Lung microvascular endothelial cell (primary cell): ENCODE results near the gene LCAT. TPM values are rescaled to one million over a fixed set of nuclear protein-coding genes. Genes with fewer than 3 reads are reported as not detected.
"Not testable (repeated sequence)": the region's sequence is repeated elsewhere in the genome, so short reads cannot be mapped to it uniquely, and the experiment has no call there.

Experiments
- DNase-seq, 2 donors: peaks; one replicate each; pipeline versions ENCODE4 v3.0.0 to v3.0.0-alpha.2; 2010; ENCODE audit warnings: low read depth in 2 of 2
- total RNA-seq: library from RNA; depleted of rRNA; stranded (reverse); fragments of >200 nt; gene quantifications from 2 replicates; pipeline ENCODE4 v1.2.1, GENCODE V29; 2014

LCAT gene
- total RNA-seq, 1 donor from 2014 or later: 5.4 TPM

DNA sequence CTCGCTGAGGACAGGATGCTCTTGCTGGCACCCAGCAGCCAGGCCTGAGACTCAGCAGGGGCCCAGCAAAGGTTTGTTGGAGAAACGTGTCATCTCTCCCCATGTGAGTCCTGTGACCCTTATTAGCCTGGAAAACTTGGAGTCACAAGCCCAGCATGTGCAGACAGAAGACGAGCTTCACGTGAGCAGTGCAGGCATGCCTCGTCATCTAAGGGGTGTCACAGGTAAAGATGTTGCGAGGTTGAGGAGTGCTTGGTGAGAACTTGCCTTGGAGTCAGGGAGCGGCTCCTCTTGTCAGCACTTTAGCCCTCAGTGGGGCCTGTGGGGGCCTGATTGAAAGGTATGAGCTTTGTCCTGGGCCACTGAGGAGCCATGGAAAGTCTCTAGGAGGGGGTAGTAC lies 10.1 kb downstream of the LCAT start:
- DNase-seq: no peak

DNA sequence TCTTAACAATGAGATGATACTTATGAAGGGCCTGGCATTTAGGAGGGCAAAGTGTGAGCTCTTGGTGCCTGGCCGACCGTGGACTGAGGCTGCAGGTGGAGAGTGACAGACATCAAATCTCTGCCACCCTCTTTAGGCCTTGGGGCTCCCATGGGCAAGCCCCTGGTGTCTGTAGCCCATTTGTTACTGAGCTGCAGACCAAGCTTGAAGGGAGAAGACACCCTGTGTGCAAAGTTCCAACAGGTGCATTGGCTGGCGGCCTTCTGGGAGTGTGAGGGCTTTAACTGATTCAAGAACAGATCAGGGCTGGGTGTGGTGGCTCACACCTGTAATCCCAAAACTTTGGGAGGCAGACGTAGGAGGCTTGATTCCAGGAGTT lies 11.5 kb downstream of the LCAT start:
- no peak for DNase-seq

DNA sequence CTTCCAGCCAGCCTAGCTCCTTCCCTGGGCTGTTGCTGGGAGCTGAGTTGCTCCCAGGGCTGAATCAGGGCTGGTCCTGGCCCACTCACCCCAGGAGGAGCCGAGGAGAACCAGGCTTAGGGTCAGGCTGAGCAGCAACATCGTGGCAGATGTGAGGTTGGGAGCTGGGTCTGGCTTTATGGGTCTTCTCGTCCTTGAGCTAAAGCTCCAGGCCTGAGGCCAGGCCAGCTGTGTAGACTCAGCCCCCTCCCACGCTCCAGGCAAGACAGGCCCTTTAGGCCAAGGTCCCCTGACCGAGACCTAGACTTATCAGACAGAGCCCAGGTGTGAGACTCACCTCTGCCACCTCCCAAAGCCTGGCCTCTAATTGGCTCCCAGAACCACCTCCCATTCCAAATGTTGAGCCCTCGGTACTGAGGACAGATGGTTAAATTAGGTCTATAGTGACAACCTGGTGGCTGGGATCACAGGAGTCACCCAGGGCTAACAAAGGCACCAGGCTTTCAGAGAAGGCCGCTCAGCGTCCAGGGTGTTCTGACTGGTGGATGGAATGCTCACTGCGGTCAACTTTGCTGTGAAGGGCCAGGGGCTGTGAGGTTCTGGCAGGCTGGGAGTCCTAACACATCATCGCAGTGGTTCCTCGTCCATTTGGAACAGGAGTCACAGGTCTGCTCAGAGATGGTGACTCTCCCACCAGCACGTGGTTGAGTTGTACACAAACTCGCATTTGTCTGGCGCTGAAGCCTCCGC lies 12.0 kb downstream of the LCAT start, which contains the start of gene CTRL:
CTRL (minus strand) TSS at position 151 of the 750 bp plus-strand sequence; CDS start at position 141, 10 bp downstream.
- no peak for DNase-seq

DNA sequence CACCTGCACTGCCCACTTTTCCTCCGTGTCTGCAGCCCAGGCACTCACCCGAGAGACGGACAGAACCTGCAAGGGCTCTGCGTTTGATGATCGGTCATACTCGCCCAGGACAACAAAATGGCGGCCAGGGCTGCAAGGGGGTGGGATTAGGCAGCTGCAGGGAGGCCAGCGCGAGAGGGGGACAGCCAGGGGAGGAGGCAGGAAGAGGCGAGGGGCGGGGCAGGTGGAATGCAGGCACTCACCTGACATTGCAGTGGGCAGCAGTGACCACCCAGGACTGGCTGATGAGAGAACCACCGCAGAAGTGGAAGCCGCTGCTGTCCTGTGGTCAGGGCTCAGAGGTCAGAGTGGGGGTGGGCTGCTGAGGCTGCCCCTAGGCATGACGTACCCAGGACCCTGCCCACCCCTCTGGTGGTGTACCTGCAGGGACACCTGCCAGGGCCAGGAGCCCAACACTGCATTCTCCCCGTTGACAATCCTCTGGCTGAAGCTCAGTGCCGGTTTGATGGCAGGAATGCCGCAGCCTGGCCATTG lies 13.2 kb downstream of the LCAT start:
- DNase-seq: no peak

DNA sequence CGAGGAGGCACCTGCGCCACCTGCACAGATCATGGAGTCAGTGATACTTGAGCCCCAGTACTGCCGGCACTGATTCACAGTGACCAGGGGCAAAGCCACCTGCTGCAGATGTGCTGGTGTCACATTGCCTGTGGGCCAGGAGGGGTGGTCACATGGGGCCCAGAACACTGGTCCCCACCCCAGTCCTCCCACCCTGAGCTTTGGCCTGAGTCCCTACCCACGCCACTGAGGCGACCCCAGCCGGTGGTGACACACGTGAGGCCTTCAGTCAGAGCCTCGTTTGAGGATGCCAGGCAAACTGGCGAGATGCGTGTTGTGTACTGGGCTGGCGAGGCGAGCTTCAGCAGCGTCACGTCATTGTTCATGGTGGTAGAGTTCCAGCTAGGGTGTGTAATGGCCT lies 13.7 kb downstream of the LCAT start:
- no peak for DNase-seq

DNA sequence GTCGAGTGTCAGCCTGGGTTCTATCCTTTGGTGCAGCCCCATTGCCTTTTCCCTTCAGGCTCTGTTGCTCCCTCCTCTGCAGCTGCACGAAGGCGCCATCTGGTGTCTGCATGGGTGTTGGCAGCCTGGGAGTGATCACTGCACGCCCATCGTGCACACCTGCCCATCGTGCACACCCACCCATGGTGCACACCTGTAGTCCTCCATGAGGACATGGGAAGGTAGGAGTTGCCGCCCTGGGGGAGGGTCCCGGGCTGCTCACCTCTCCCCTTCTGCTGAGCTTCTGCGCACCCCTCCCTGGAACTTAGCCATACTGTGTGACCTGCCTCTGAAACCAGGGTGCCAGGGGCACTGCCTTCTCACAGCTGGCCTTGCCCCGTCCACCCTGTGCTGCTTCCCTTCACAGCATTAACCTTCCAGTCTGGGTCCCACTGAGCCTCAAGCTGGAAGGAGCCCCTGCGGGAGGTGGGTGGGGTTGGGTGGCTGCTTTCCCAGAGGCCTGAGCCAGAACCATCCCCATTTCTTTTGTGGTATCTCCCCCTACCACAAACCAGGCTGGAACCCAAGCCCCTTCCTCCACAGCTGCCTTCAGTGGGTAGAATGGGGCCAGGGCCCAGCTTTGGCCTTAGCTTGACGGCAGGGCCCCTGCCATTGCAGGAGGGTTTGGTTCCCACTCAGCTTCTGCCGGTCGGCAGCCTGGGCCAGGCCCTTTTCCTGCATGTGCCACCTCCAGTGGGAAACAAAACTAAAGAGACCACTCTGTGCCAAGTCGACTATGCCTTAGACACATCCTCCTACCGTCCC lies 15.2 kb downstream of the LCAT start:
- peak; percentile 65 to 81 for DNase-seq

DNA sequence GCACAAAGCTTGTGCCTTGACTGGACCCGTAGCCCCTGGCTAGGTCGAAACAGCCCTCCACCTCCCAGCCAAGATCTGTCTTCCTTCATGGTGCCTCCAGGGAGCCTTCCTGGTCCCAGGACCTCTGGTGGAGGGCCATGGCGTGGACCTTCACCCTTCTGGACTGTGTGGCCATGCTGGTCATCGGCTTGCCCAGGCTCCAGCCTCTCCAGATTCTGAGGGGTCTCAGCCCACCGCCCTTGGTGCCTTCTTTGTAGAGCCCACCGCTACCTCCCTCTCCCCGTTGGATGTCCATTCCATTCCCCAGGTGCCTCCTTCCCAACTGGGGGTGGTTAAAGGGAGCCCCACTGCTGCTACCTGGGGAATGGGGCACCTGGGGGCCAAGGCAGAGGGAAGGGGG lies 15.8 kb downstream of the LCAT start:
- no peak for DNase-seq

DNA sequence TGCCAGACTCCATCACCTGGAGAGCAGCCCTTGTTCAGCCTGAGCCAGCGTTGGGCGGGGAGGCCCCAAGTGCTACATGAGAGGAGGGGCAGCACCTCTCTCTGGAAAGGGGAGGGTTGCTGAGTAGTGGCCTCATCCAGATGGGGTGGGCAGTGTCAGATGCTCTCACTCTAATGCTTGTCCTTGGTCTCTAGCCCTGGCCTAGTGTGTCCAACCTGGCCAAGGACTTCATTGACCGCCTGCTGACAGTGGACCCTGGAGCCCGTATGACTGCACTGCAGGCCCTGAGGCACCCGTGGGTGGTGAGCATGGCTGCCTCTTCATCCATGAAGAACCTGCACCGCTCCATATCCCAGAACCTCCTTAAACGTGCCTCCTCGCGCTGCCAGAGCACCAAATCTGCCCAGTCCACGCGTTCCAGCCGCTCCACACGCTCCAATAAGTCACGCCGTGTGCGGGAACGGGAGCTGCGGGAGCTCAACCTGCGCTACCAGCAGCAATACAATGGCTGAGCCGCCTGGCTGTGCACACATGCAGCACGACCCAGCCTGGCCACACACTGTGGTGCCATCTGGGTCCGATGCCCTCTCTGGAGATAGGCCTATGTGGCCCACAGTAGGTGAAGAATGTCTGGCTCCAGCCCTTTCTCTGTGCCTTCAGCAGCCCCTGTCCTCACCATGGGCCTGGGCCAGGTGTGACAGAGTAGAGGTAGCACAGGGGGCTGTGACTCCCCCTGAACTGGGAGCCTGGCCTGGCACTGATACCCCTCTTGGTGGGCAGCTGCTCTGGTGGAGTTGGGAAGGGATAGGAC lies 16.6 kb downstream of the LCAT start:
- no peak for DNase-seq

DNA sequence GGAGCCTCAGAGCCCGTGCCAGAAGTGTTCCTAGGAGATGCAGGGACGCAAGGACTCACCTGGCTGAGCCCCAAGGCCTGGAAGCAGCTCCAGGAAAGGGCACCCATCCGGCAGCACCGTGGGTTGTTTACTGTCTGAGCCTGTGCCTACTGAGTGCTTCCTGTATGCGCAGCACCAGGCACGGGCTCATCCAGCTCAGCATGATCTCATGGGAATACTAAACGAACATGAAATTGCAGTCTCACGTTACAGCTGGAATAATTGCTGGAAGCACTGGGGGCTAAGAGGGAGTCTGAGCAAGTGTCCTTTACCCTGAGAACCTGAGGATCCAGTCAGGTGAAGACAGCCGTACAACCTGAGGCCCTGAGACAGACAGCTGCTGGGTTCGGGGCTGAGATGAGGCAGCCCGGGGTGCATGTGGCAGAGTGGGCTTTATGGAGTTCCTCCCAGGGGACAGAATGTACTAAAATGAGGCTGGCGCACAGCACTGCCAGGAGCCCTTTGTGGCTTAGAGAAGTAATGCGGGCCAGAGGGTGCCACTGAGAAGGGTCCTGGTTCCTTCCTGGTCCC lies 17.7 kb downstream of the LCAT start:
- DNase-seq: peak; percentile 82 to 87

DNA sequence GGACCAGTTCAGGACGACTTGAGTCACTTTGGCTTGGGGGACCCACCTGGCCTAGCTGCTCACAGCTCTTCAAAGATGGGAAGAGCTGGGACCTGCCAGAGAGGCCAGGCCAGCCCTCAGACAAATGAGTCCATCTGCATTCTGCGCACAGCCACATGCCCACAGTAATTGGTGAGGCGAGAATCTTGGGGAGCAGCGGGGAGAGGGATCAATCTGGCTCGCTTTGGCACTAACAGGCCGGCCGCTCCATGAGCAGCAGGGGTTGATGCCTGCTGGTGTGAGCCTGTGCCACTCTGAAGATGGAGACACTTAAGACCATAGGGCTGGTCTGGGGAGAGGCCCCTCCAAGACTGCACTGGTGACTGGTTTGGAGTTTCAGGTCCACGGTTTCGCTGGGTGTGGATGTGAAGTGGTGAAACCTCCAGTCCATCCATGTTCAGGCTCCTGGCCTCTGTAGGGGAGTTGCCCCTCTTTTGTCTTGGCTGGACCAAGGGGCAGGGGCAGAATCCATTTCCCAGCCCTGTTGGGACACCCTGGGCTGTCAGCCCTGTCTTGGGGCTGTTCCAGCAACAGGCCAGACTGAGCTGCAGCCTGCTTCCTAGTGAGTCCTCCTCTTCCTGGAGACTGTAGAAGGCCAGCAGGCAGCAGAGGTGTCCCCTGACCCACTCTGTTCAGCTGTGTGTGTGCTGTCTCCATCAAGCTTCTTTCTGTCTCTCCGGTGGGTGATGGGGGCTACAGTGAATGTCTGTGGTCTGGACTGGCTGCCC lies 19.6 kb downstream of the LCAT start:
- DNase-seq: peak in 1 of 2 donors; percentile 33

DNA sequence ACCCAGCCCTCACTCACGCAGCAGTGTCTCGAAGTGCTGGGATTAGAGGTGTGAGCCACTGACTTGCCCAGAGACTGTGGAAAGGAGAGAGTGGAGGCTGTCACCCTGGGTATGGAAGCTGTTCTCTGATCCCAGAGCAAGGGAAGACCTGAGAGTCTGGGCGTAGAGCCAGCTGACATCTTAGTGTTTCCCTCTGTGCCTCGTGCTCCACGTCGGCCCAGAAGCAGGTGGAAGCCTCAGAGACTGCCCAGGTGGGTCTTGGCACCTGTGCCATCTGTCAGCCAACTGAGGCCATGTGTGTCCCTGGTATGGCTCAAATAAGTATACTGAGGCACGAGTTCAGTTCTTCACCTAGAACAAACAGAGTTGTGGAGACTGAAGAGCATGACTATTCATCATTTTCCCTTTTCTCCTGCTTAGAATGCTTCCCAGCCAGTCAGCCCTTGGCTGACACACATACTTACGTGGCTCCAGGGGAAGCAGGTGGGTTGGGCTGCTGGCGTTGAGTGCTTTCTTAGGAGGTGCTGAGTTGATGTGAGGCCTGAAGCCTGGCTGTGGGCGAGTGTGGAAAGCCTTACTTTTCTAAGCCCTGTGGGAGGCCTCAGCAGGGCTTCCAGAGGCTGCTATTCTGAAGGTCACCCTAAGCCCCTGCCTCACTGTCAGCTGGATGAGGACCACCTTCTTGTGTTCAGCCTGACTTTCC lies 20.4 kb downstream of the LCAT start:
- peak in 1 of 2 donors; percentile 39 for DNase-seq

DNA sequence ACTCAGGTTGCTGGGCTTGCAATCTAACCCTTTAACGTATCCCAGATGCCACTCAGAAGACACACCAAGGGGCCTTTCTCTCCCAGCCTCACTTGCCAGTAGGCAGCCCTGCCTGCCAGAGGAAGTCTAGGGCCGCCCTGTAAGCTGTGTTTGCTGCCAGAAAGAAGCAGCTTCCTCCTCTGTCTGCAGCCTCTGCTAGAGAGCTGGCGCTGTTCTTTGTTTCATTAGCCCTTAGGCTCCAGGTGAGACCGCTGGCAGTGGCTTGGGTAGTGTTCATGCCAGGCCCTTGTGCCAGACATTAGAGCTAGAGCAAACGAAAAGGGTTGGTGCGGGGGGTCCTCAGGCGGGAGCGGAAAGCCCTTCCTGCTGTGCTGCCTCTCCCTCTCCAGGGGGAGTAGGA lies 21.2 kb downstream of the LCAT start:
- DNase-seq: peak in 1 of 2 donors; percentile 49

DNA sequence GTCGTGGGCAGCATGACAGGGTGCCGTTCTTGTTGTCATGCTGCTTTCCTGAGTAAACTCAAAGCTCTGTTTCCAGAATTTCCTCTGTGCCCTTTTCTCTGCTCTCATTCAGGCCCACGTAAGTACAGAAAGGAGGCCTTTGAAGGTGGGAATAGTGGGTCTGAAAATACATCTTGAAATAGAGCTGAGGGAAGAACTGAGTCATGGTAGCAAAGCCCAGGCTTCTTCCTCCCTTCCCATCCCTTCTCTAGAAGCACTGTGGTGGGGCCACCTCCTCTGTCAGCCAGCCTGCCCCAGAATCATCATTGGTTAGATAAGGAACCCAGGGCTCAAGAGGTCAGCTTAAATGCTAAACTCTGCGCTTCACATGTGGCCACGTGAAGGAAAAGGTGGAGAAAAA lies 21.7 kb downstream of the LCAT start:
- peak in 1 of 2 donors; percentile 43 for DNase-seq

DNA sequence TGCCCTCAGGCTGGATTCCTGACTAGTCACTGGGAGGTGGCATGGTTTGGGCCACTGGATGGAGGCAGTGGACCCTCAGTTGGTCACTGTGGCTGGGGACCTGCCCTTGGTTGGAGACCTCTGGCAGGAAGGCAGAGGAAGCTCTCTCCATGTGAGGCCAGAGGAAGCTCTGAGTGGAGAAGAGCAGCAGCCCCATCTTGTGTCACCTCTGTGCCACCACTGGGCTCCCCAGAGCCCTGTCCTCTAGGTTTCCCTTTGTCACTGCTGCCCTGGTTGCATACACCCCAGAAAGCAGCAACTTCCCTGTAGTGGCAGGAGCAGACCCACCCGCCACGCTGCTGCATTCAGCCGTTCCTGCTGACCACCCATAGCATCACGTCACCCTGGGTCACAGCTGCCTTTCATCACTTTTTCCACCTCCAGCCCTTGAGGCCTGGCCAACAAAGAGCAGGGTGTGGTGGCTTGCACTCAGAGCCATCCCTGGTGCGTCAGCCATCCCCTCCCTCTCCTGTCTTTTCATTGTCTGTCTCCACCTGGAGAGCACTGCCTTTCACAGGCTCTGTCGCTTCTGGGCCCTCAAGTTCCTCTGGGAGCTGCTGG lies 24.2 kb downstream of the LCAT start:
- DNase-seq: no peak

DNA sequence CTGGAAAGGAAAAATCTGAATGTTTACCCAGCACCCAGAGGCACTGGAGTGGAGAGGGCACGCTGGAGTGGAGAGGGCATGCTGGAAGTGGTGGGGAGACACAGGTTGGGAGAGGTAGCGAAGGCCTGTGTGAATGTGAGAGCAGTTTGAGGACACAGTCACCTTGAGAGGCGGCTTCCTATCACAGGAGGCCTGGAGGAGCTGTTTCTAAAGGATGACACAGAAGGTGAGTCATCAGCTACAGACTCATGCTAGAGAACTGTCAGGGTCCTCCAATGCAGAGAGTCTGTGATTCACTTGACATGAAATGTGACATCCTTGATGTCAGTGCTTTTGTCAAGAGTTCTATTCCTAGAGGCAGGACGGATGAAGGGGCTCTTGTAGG lies 26.1 kb downstream of the LCAT start:
- DNase-seq: peak in 1 of 2 donors; percentile 77

DNA sequence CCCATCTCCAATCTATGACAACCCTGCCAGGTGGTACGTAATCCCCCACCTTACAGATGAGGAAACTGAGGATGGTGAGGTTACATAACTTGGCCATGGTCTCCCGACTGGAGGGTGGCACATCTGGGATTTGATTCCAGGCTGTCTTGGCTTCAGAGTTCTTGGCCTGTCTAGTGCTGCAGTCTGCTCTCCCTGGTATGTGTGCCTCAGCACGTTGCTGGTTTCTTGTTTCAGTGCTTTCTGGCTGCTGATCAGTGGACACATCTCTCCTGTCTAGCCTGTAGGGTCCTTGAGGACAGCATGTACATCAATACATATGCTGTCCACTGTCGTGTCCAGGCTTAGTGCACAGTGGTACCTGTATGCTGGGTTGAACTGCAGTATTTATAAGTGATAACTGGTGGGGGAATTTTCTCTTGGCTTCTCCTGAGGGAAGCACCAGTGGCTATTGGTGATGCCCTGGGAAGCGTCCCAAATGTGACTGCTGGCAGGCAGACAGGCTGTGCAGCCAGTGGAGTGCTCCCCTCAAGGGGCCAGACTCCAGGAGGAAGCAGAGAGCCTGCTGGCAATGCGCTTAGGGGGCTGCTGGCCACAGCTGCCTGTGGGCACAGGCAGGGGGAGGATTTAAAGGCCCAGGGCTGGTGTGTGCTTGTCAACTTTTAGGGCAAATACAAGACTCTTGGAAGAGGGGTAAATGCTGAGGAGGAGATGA lies 26.6 kb downstream of the LCAT start:
- no peak for DNase-seq

DNA sequence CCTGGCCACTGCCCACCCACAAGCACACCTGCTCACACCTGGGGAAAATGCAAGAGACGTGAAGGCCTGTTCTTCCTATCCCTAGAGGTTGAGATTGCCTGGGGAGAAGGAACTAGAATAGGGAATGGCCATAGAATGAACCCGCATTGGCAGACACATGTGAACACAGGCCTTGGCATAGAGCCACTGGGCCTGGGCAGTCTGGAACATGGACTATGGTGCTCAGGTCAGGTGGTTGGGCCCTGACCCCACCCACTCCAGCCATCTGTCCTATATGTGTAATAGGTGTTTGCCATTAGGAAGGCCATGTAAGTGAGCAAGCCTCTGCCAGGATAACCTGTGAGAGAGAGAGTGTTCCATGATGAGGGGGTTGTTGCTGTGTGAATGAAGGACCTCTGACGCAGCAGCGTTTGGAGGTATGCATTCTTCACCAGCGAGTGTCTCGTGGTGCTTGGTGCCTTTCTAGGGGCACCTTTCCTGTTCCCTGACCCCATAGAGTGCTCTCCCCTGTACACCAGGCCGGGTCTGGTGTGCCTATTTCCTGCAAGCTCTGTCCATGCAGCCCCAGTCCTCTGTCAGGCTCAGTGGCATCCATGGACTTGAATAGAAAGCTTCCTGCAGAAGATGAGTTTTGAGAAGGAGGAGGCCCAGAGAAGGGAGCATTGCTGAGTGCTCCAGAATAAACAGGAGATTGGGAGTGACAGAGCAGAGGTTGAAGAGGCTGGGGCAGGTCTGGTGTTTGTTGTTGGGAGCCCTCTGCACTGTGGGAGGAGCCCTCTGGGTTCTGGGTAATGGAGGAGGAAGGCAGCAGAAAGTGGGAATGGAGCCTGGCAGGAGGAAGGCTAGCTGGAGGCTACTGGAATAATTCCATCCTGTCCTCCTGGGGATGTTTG lies 27.8 kb downstream of the LCAT start:
- peak in 1 of 2 donors; percentile 50 for DNase-seq

DNA sequence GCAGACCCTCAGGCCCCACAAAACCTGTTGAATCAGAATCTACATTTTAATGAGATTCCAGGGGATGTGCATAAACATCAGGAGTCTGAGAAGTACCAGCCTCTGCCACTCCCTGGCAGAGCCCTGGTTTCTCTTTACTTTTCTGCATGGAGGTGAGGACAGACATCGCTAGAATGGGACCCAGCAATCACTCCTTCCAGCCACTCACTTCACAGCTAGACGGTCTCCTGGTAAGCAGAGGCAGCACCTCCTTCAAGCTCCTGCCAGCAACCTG lies 28.5 kb downstream of the LCAT start:
- not testable (repeated sequence) for DNase-seq
